Fibroblast of the aortic adventitia (primary cell): ENCODE measurements around the gene CUL1. TPM values are rescaled to one million over a fixed set of nuclear protein-coding genes. Genes with fewer than 3 reads are reported as not detected.

Experiments
- DNase-seq: peaks from one replicate; pipeline ENCODE4 v3.0.0-alpha.2; 2010; ENCODE audit warnings: low read depth
- H3K4me3 ChIP-seq: 2 replicates; pipeline ENCODE4 v1.5.1; 2011; ENCODE audit warnings: low read depth, mild to moderate bottlenecking, control low read depth, low read length, moderate library complexity
- CTCF ChIP-seq: IDR thresholded peaks from 2 replicates; pipeline ENCODE4 v1.5.1; 2011; ENCODE audit warnings: mild to moderate bottlenecking, low read length, control low read depth, inconsistent platforms; ENCODE audit not compliant: insufficient read depth
- small RNA-seq: library from RNA; depleted of rRNA; stranded (forward); fragments of <200 nt; gene quantifications from one replicate; pipeline ENCODE3, GENCODE V24; 2012
- total RNA-seq: library from RNA; depleted of rRNA; stranded (reverse); fragments of >200 nt; gene quantifications from 2 replicates; pipeline ENCODE4 v1.2.3, GENCODE V29; 2012; ENCODE audit warnings: low replicate concordance

CUL1 gene
- total RNA-seq, 1 donor: 49.0 TPM

GRCh38 chr7:148850564-148850963, 151.9 kb downstream of the CUL1 start:
- H3K4me3 ChIP-seq: no peak overlapping the region
- DNase-seq: no peak
- TF ChIP-seq CTCF: no peak

Small RNAs within 50 kb of the gene (small RNA-seq; reads per million reads assigned to genes)
- not detected for gene RNU7-20P

Other genes starting within 250 kb of the CUL1 start
- gene C7orf33, start 108.1 kb upstream of the CUL1 start, total RNA-seq: not detected in 2 replicates
- gene EZH2, start 185.4 kb downstream of the CUL1 start, total RNA-seq: 15.0 and 30.1 TPM in 2 replicates